HepG2 (cell line): ENCODE measurements around the gene FOXD1.

Experiments
- ASH2L ChIP-seq: fragments of 300-600, 200-600 bp; sonication (generic); IDR thresholded peaks from 2 replicates; pipeline ENCODE4 v1.7.0; 2017; ENCODE audit warnings: low read depth, mild to moderate bottlenecking, moderate library complexity, mixed read lengths, low read length; ENCODE audit not compliant: insufficient read length
- BHLHE40 ChIP-seq: IDR thresholded peaks from 2 replicates; pipeline ENCODE4 v1.6.1; 2011; ENCODE audit warnings: low read length, improper control_type of control experiment
- ELF1 ChIP-seq: sonication (generic); formaldehyde crosslinking; IDR thresholded peaks from 2 replicates; pipeline ENCODE4 v1.4.0; 2020; ENCODE audit warnings: missing genetic modification reagents
- MAFF ChIP-seq: IDR thresholded peaks from 2 replicates; pipeline ENCODE4 v1.6.1; 2011; ENCODE audit warnings: low read depth, low read length, improper control_type of control experiment
- MXI1 ChIP-seq: IDR thresholded peaks from 3 replicates; pipeline ENCODE4 v1.6.1; 2012; ENCODE audit warnings: low read depth, low read length, inconsistent platforms, borderline replicate concordance
- POLR2A ChIP-seq, 2 experiments: IDR thresholded peaks; 2 replicates each; pipeline ENCODE4 v1.6.1; 2011; ENCODE audit warnings: low read depth in 2 of 2, low read length in 2 of 2, mild to moderate bottlenecking in 1 of 2, moderate library complexity in 1 of 2; ENCODE audit not compliant: insufficient read depth in 1 of 2
- ZNF3 ChIP-seq: IDR thresholded peaks from 2 replicates; pipeline ENCODE4 v1.7.0; 2017; ENCODE audit warnings: inconsistent platforms
- TF ChIP-seq, protein P1 (sequence below): sonication (generic); formaldehyde crosslinking; IDR thresholded peaks from 2 replicates; pipeline ENCODE4 v1.4.0; 2020; ENCODE audit warnings: missing genetic modification reagents, mild to moderate bottlenecking, borderline replicate concordance
- TF ChIP-seq, protein P2 (sequence below): sonication (generic); formaldehyde crosslinking; IDR thresholded peaks from 2 replicates; pipeline ENCODE4 v1.5.0; 2020; ENCODE audit warnings: mild to moderate bottlenecking, missing genetic modification reagents, moderate library complexity

GRCh38 chr5:73418244-73418691, 30.3 kb downstream of the FOXD1 start:
- no peak for TF ChIP-seq MAFF
- TF ChIP-seq MXI1 = no peak
- TF ChIP-seq, protein P1, sequence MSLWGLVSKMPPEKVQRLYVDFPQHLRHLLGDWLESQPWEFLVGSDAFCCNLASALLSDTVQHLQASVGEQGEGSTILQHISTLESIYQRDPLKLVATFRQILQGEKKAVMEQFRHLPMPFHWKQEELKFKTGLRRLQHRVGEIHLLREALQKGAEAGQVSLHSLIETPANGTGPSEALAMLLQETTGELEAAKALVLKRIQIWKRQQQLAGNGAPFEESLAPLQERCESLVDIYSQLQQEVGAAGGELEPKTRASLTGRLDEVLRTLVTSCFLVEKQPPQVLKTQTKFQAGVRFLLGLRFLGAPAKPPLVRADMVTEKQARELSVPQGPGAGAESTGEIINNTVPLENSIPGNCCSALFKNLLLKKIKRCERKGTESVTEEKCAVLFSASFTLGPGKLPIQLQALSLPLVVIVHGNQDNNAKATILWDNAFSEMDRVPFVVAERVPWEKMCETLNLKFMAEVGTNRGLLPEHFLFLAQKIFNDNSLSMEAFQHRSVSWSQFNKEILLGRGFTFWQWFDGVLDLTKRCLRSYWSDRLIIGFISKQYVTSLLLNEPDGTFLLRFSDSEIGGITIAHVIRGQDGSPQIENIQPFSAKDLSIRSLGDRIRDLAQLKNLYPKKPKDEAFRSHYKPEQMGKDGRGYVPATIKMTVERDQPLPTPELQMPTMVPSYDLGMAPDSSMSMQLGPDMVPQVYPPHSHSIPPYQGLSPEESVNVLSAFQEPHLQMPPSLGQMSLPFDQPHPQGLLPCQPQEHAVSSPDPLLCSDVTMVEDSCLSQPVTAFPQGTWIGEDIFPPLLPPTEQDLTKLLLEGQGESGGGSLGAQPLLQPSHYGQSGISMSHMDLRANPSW (CRISPR knock-in tag) = no peak
- TF ChIP-seq, protein P2, sequence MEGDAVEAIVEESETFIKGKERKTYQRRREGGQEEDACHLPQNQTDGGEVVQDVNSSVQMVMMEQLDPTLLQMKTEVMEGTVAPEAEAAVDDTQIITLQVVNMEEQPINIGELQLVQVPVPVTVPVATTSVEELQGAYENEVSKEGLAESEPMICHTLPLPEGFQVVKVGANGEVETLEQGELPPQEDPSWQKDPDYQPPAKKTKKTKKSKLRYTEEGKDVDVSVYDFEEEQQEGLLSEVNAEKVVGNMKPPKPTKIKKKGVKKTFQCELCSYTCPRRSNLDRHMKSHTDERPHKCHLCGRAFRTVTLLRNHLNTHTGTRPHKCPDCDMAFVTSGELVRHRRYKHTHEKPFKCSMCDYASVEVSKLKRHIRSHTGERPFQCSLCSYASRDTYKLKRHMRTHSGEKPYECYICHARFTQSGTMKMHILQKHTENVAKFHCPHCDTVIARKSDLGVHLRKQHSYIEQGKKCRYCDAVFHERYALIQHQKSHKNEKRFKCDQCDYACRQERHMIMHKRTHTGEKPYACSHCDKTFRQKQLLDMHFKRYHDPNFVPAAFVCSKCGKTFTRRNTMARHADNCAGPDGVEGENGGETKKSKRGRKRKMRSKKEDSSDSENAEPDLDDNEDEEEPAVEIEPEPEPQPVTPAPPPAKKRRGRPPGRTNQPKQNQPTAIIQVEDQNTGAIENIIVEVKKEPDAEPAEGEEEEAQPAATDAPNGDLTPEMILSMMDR (CRISPR knock-in tag) = no peak
- TF ChIP-seq POLR2A (IDR thresholded peaks at IDR 0.05; ENCODE audit: insufficient read depth in 1 of 2, low read depth in 2 of 2, low read length in 2 of 2) = no peak
- no peak for TF ChIP-seq ELF1 (CRISPR knock-in tag)
- no peak for TF ChIP-seq BHLHE40
- TF ChIP-seq ASH2L = no peak
- TF ChIP-seq ZNF3 (CRISPR knock-in tag) = no peak
